Right renal cortex interstitium (tissue), 3 donors: Measurements from ENCODE around the gene KIAA0825. TPM values are rescaled to one million over a fixed set of nuclear protein-coding genes. Genes with fewer than 3 reads are reported as not detected.
"Not testable (repeated sequence)": the region's sequence is repeated elsewhere in the genome, so short reads cannot be mapped to it uniquely, and the experiment has no call there.

ENCODE experiments used
- DNase-seq, 3 donors: peaks; one replicate each; pipeline ENCODE4 v3.0.0-alpha.2; 2013; ENCODE audit warnings: low read depth in 3 of 3, low spot score in 2 of 3
- polyA plus RNA-seq, 3 donors: library from polyadenylated mRNA; unstranded; fragments of 120-200 nt; gene quantifications; one replicate each; pipeline ENCODE4 v1.2.1, GENCODE V29; 2013; ENCODE audit not compliant: insufficient read length in 3 of 3

Gene KIAA0825
- polyA plus RNA-seq, 3 donors = 4.0 to 4.3 (median 4.2) TPM

DNA sequence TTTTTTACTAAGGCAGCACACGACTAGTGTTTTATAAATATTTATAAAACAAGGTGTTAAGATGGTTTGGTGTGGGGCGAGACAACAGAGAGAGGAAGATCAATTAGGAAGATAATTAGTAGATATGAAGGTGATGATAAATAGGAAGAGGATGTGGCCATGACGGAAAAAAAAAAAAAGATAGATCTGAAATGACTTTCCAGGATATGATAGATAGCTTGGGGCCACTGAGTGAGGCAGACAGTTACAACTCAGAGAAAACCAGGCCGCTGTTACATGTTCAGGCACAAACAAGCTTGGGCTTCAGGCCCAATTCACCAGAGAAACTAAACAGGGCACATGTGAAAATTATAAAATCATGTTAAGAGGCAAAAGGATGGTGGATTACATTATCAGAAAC is 43.2 kb downstream of the KIAA0825 start:
- no peak for DNase-seq

DNA sequence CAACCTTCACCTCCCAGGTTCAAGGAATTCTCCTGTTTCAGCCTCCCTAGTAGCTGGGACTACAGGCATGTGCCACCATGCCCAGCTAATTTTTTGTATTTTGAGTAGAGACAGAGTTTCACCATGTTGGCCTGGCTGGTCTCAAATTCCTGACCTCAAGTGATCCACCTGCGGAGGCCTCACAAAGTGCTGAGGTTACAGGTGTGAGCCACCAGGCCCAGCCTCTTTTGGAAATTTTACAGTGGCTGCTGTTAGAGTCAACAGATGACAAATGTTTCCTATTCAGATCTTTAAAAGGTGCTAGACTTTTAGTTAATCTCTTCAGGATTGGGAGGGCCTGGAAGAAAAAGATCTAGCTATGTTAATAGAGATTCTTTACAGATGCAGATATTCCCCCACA is 45.1 kb downstream of the KIAA0825 start:
- DNase-seq = not testable (repeated sequence)

- DNase-seq = no peak
Observed at GRCh38 chr5:94571415-94571814, 47.0 kb downstream of the KIAA0825 start.

- no peak for DNase-seq
Observed at GRCh38 chr5:94564812-94565211, 53.6 kb downstream of the KIAA0825 start.

GRCh38 chr5:94562327-94562971 is 56.0 kb downstream of the KIAA0825 start:
- no peak for DNase-seq

GRCh38 chr5:94558028-94558427 is 60.4 kb downstream of the KIAA0825 start:
- no peak for DNase-seq

DNA sequence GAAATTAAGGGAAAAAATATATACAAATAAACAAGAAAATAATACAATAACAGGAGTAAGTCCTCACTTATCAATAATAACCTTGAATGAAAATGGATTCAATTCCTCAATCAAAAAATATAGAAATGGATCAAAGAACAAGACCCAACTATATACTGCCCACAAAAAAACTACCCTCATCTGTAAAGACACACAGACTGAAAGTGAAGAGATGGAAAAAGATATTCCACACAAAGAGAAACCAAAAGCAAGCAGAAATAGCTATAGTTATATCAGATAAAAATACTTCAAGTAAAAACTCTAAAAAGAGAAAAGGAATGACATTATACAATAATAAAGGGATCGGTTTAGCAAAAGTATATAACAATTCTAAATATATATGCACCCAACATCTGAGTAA is 66.5 kb downstream of the KIAA0825 start:
- DNase-seq = no peak

- no peak for DNase-seq
Observed at GRCh38 chr5:94545870-94546625, 72.4 kb downstream of the KIAA0825 start.

- DNase-seq = no peak
Observed at GRCh38 chr5:94544875-94545547, 73.4 kb downstream of the KIAA0825 start.

- DNase-seq = no peak
Observed at GRCh38 chr5:94544031-94544650, 74.3 kb downstream of the KIAA0825 start.

DNA sequence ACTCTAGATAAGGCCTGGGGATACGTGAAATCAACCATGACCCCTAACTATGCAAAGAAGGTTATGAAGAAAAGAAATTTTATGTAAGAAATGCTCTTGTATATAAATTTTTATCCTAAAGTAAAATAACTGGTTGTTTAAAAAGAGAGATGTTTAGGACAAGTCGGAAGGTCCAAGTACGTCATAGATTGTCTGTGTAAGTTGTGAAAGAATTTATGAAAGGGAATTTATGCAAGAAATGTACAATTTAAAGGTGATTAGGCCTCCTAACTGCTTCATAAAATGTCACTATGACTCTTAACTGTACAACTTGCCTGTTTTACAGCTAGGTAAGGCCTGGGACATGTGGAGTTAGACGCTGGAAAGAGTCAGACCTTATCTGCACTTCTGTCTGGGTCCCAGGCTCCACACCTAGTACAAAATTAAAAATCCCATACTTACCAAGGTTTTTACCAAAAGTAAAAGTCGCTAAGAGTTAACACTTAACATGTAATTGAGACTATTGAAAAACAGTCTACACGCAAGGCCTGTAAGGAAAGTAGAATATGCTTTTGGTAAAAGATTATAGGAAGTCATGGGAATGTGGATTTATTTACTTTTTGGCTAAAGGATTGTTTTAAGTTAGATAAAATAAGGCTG is 77.4 kb downstream of the KIAA0825 start:
- DNase-seq = no peak

DNA sequence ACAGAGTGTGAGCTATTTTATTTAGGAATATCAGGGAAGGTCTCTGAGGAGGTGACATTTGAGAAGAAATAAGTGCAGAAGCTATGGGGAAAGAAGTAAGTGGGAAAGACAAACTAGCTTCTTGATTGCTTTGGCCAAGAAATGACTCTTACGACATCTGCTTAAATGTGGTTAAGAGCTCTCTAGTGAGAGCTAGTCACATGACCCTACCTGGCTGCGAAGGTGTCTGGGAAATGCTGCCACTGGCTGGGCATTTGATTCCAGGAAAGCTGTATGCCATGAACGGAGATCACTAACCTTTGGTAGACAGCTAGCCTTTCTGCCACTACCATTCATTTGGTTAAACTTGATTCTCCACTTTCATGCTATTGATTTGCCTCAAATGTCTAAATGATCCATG is 80.1 kb downstream of the KIAA0825 start:
- no peak for DNase-seq

DNA sequence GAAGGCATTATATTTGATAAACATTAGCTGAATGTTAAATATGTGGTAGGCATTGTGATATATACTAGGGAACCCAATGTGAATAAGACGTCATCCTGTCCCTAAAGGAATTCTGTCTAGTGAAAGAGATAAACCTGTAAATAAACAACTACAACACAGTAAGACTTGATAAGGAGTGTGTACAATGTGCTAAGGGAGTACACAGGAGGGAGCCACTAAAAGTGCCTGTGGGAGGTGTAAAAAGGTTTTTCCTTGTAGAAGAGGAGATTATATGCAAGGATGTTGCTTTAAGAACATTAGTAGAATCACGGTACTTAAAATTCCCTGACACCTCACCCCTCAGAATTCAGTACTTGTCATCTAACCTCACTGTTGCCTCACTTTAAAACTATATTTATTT is 91.7 kb downstream of the KIAA0825 start:
- DNase-seq = no peak

GRCh38 chr5:94524841-94525697 is 93.3 kb downstream of the KIAA0825 start:
- peak in 1 of 3 donors; percentile 7 for DNase-seq

DNA sequence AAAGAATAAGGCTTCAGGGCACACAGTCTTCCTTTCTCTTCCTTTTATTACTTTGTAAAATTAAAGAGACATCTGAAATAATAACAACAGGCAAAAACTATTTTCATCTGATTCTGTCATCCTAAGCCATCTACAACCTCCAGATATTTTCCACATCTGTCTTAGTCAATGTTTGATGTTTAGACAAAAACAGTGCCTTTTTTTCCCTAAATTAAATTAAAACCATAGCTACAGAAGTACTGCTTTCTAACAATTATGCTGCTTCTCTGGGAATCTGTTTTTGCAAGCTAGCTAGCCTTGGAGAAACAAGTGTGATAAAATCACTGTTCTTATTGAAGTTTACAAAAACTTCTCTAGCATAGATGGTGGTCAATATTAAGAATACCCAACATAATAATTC is 95.4 kb downstream of the KIAA0825 start:
- DNase-seq = no peak

GRCh38 chr5:94522117-94522516 is 96.3 kb downstream of the KIAA0825 start:
- DNase-seq = no peak

DNA sequence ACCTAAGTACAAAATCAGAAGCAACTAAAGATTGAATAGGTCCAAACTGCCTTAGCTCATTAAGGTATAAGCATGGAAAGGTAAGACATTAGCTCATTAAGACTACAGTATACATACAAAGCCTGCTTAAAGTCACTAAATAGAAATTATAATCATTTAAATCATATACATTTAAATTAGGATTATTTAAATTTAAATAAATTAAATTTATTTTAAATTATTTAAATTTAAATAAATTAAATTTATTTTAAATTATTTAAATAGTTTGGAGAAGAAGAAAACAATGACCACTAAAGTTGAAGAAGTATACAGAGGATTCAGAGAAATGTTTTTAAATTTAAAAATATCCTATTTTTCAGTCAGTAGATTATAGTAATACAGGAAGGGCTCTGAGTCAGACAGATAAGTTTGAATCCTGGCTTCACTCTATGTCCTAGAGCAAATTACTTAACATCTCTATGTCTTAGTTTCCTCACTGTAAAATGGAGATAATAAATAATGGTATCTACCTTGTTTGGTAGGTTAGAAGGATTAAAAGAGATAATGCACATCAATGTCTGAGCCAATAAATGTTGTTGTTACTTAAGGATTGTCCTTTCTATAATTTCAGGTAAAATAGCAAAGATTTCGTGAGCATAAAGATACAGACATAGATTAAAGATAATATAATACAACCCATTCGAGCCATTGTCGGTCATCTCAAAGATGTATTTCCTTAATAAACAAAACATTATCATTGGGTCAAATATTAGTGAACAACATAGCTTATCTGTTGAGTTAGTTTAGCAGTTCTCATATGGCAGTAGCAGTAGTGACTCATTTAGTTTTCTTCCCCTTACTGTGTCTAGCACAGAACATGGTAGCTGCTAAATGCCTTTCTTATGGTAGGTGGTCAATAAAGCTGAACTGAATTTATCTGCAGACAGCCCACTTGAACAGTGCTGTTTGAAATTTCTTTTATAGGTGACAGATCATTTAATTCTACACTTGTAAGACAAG is 100.6 kb downstream of the KIAA0825 start:
- no peak for DNase-seq

DNA sequence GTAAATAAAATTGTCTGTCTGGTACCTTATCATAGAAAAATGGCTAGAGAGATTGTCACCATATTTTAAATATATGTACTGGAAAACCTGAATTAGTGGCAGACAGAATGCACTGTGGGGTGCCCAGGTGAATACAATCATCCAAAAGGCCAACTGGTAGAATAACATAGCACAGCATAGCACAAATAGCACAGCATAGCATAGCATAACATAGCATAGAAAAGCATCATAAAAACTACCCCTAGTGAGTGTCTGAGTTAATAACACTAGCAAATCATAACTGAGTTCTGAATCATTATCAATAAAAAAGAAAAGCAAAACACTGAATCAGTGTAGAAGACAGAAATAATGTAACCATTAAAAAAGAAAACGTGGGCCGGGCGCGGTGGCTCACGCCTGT is 102.3 kb downstream of the KIAA0825 start:
- no peak for DNase-seq
